Activated naive CD4-positive, alpha-beta T cell treated with anti-CD3 and anti-CD28 coated beads for 36 hours (primary cell): ENCODE measurements around the gene SETD1A. TPM values are rescaled to one million over a fixed set of nuclear protein-coding genes. Genes with fewer than 3 reads are reported as not detected.

Source experiments
- CTCF ChIA-PET: fragments of 350-600 bp; sonication (Branson Sonifier 250); formaldehyde crosslinking; loops from one replicate; lab custom pipeline; 2021; ENCODE audit warnings: antibody characterized with exemption; lab: Charles Lee
- DNase-seq: peaks from one replicate; pipeline ENCODE4 v3.0.0-alpha.2; 2020
- H3K27ac Mint-ChIP-seq: one replicate; pipeline ENCODE4 v1.8.0; 2021; ENCODE audit warnings: mild to moderate bottlenecking, mixed read lengths
- H3K27me3 Mint-ChIP-seq: one replicate; pipeline ENCODE4 v1.8.0; 2021; ENCODE audit warnings: low read depth, mixed read lengths
- H3K36me3 Mint-ChIP-seq: one replicate; pipeline ENCODE4 v1.8.0; 2021; ENCODE audit warnings: low read depth, mixed read lengths
- H3K4me1 Mint-ChIP-seq: one replicate; pipeline ENCODE4 v1.8.0; 2021; ENCODE audit warnings: low read depth, mixed read lengths
- H3K4me3 Mint-ChIP-seq: one replicate; pipeline ENCODE4 v1.8.0; 2021; ENCODE audit warnings: mild to moderate bottlenecking, moderate library complexity, mixed read lengths
- H3K9me3 Mint-ChIP-seq: one replicate; pipeline ENCODE4 v1.8.0; 2021; ENCODE audit warnings: mixed read lengths
- intact Hi-C: fragments of 100-400 bp; cut with micrococcal nuclease; formaldehyde crosslinking; loops from one replicate; pipeline ENCODE4 v1.15.1; 2023
- total RNA-seq, 2 experiments: library from RNA; stranded (reverse); gene quantifications; one replicate each; pipeline ENCODE4 v1.2.3, GENCODE V29; 2021

SETD1A gene
- total RNA-seq, 2 experiments from 2014 or later = 14.3 to 14.6 TPM

DNA sequence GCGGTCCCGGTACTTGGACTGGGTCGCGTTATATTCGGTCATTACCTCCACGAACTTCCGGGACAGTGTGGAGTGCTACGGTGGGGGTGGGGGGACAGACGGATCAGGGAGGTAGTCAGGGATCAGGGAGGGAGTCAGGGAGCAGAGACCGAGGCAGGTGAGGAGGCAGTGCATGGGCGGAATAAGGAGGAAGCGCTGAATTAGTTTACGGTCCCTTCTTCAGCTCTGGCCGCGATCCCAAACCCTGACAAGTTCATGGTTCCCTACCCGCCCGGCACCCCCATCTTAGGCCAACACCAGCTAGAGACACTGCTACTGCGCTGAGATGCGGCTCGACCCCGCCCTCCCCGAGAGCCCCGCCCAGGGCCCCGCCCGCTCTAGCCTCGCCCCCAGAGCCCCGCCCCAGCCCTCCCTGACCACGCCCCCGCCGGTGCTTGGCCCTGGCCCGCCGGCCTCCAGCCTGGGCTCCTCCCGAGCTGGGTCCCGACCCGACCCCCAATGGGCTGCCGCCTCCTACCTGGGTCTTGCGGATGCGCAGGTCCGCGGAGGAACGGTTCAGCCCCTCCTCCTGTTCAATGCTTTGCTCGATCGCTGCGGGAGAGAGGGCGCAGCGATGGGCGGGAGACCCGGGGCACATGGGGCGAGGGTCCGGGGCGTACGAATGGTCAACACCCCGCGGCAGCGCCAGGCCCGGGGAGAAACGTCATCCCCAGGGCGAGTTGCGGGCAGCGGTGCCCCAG is 39.6 kb downstream of the SETD1A start:
- Mint-ChIP-seq H3K27ac (no peak overlapping the region), H3K4me3 (peak overlapping the region; percentile 73), H3K4me1 (peaks cover 11% of the 10 kb centered on the region), H3K36me3 (no peaks in the 10 kb centered on the region), H3K27me3 (no peaks in the 10 kb centered on the region), H3K9me3 (no peaks in the 10 kb centered on the region)
- intact Hi-C loops = loop anchor here (1.0 to 5.0 kb wide), 3 partner anchors 36 to 460 kb away; partner anchors contain the start of genes ARMC5 and STX4
- peak; percentile 86 for DNase-seq
- CTCF ChIA-PET = interaction anchor here (1.3 to 2.4 kb wide), 2 partner anchors 11 to 13 kb away, joined by 3 to 12 read pairs; partner anchors contain the start of gene HSD3B7

DNA sequence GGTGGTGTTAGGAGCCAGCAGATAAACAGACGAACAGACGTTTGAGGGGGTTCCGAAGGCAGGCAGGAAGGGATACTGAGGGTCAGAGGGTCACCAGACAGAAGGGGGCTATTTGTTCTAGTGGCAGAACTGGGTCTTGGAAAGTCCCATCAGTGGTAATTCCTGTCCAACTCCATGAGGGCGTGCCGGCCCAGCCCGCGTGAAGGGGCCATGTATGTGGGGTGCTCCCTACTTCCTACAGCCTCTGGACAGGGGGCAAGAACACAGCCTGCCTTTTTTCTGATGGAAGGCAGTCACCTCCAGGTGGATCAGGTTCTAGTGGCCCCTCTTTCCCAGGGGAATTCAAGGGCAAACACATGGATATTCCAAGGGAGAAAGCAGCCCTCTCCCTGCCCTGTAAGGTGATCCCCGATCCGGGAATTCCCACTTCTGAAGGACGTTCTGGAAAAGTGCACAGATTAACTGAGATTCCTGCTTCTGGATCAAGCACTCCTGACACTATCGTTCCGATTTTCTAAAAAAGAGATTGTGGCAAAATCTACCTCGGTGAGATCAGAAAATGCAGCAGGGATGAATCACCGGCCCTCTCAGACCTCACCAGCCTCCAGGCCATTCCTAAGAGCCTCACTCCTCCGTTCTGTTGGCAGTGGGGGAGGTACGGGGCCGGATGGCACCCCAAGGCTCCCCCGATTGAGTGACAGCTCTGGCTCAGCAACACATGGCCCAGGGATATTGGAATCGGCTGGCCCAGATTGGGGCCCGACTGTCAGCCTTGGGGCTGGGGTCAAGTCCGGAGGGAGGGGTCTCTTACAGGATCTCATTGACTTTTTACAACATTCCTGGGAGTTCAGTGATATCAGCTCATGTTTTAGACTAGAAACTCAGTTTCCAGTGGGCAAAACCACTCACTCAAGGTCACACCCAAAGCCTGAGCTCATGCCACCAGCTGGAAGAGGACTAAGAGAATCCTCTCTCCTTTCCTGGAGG is 40.5 kb downstream of the SETD1A start:
- Mint-ChIP-seq H3K4me3 (peak overlapping the region; percentile 49), H3K27ac (no peak overlapping the region), H3K4me1 (peaks cover 11% of the 10 kb centered on the region), H3K36me3 (no peaks in the 10 kb centered on the region), H3K9me3 (no peaks in the 10 kb centered on the region), H3K27me3 (no peaks in the 10 kb centered on the region)
- CTCF ChIA-PET = interaction anchor here (2.4 kb wide), 1 partner anchor 14 kb away, joined by 12 read pairs; the partner anchor contains the start of gene HSD3B7
- no peak for DNase-seq
- intact Hi-C loops = loop anchor here (1.0 to 5.0 kb wide), 3 partner anchors 35 to 459 kb away; partner anchors contain the start of genes ARMC5 and STX4

DNA sequence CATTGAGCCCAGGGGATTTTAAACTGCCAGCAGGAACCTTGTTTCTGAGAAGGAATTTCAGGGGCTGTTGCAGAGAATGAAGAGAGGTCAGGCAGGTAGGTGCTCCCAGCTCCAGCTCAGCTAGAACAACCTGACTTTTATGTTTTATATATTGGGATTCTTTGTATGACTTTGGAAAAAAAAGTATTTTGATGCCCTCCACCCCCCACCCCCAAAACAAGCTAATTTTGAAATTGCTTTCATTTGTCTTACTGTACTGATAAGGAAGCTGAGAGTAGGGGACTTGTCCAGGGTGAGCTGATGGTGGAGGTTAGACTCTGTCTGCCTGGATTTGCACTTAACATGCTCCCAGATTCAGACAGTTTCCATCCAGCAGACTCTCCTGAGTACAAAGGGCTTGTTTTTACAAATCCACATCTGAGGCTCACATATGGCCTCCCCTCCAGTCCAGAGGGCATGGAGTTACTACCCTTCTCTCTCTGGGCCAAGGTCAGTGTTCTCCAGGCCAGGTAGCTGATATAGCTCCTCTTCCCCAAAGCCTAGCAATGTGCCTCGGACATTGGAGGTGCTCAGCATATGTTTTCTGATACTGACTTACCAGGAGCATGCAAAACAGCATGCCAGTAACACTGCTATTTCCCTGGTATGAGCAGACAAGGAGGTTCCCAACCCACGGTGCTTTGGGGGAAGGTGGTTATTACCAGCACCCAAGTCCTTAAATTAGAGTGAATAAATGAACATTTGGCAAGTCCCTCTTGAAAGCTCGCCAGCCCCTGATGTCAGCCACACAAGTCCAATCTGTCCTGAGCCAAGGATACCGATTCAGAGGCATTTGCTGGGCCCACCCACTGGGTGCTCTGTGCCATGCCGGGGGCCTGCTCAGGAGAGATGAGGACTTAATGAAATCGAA is 41.6 kb downstream of the SETD1A start:
- CTCF ChIA-PET = interaction anchor here (2.4 kb wide), 1 partner anchor 15 kb away, joined by 12 read pairs; the partner anchor contains the start of gene HSD3B7
- H3K4me3 Mint-ChIP-seq = no peak overlapping the region
- H3K9me3 Mint-ChIP-seq = no peaks in the 10 kb centered on the region
- H3K36me3 Mint-ChIP-seq = no peaks in the 10 kb centered on the region
- H3K27me3 Mint-ChIP-seq = no peaks in the 10 kb centered on the region
- no peak for DNase-seq
- H3K4me1 Mint-ChIP-seq = peaks cover 11% of the 10 kb centered on the region
- no peak overlapping the region for H3K27ac Mint-ChIP-seq
- intact Hi-C loops = loop anchor here (5.0 kb wide), 1 partner anchor 458 kb away; the partner anchor contains the start of gene ARMC5

DNA sequence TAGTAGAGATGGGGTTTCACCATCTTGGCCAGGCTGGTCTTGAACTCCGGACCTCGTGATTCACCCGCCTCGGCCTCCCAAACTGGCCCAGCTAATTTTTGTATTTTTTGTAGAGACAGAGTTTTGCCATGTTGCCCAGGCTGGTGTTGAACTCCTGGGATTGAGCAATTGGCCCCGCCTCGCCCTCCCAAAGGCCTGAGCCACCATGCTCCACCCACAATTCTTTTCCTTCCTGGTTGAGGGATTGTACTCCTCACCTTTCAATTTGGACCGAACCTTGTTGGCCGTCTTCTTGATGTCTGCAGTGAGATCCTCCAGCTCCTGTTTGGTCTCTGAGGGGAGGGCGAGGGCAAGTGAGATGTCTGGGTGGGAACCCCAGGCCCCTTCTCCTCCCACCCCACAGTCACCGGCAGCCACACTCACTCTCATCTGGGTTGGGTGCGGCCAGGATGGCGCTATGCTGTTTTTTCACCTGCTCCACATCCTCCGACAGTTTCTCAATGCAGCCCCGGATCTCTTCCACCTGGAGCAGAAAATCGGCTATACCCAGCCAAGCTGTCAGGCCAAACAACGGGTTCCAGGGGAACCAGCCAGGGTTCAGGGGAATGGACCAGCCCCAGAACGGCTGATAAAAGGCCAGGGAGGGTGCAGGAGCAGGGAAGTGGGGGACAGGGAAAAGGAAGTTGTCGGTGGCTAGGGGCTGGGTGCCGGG is 43.3 kb downstream of the SETD1A start:
- intact Hi-C loops = no loop called here
- H3K36me3 Mint-ChIP-seq = no peaks in the 10 kb centered on the region
- no peak overlapping the region for H3K4me3 Mint-ChIP-seq
- H3K9me3 Mint-ChIP-seq = no peaks in the 10 kb centered on the region
- no peak for DNase-seq
- H3K27me3 Mint-ChIP-seq = no peaks in the 10 kb centered on the region
- peaks cover 8% of the 10 kb centered on the region for H3K4me1 Mint-ChIP-seq
- H3K27ac Mint-ChIP-seq = no peak overlapping the region
- CTCF ChIA-PET = interaction anchor here (0.5 to 1.0 kb wide), 2 partner anchors 100 to 142 kb away, joined by 3 read pairs; no protein-coding TSS in a partner anchor

DNA sequence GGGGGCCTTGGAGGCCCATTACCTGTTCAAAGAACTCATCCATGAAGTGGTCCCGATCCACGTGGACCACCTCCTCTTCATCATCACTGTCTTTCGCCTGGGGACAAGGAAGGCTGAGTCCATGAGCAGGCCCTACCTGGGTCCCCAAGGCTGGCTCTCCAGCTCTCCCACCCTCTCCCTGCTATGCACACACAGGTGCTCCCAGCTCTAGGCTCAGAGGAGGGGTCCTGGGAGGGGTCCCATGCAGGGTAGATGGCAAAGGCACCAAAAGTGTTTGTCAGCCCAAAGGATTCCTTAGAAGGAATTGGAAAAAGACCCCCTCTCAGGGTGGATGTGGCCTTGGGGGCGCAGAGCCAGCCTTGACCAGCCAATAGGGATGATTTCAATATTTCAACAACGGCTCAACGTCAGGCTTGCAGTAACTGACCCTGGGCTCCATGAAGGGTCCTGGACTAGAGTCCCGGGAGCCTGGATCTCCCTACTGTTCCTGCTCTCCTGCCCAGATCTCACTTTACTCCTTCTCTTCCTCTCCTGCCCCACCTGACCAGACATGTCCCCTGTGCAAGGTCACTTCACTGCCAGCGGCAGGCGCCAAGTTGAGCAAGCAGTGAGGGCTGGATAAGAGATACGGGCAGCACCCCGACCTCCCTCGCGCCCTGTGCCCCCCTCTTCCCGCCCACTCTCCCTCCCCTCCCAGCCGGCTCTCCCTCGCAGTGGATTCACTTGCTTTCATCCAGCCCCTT is 44.1 kb downstream of the SETD1A start:
- H3K27ac Mint-ChIP-seq = no peak overlapping the region
- H3K4me3 Mint-ChIP-seq = no peak overlapping the region
- no peaks in the 10 kb centered on the region for H3K36me3 Mint-ChIP-seq
- H3K9me3 Mint-ChIP-seq = no peaks in the 10 kb centered on the region
- intact Hi-C loops = no loop called here
- peaks cover 3% of the 10 kb centered on the region for H3K4me1 Mint-ChIP-seq
- DNase-seq = no peak
- CTCF ChIA-PET = interaction anchor here (0.5 kb wide), 1 partner anchor 99 kb away, joined by 3 read pairs; no protein-coding TSS in a partner anchor
- H3K27me3 Mint-ChIP-seq = no peaks in the 10 kb centered on the region

DNA sequence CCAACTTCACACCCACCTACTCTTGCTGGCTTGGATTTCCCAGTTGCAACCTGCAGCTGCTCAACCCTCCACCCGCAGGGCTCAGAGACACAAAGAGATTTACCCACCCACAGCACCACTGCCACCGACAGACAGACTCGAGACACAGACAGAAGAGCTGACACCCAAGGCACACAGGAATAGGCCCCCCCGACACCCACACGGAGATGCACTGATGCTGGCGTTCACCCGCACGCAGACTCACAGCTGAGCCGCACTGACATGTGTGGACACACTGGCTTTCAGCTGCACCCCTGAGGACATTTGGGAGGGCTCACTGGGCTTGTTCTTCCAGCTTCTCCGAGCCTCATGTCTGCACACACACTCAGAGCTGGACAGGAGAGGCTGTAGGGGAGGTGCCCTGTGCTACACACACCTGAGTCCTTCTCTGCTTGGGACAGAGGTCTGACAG is 44.7 kb downstream of the SETD1A start:
- intact Hi-C loops = no loop called here
- H3K27ac Mint-ChIP-seq = no peak overlapping the region
- H3K36me3 Mint-ChIP-seq = no peaks in the 10 kb centered on the region
- no peaks in the 10 kb centered on the region for H3K4me1 Mint-ChIP-seq
- DNase-seq = no peak
- no peak overlapping the region for H3K4me3 Mint-ChIP-seq
- no peaks in the 10 kb centered on the region for H3K27me3 Mint-ChIP-seq
- no peaks in the 10 kb centered on the region for H3K9me3 Mint-ChIP-seq
- CTCF ChIA-PET = no interaction called here

DNA sequence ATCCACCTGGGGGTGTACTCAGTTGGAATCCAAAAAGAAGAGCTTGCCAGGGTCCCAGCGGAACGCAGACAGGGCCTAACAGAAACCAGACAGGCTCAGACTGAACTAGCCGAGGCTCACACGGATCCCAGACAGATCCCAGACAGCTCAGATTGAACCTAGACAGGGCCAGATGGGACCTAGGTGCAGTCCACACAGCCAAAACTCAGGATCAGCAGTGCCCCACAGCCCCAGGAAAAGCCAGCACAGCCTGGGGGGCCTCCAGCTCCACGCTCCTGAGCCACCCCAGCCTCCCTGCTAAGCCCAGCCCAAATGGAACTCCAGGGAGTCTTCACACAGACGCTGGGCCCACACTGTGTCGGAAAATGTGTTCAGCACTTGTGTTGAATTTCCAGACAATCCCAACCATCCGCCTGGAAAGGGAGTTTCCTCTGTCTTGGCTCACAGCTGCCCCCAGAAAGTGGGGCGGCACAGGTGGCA is 45.3 kb downstream of the SETD1A start:
- CTCF ChIA-PET = no interaction called here
- no peak for DNase-seq
- H3K4me1 Mint-ChIP-seq = no peaks in the 10 kb centered on the region
- H3K4me3 Mint-ChIP-seq = no peak overlapping the region
- H3K27ac Mint-ChIP-seq = no peak overlapping the region
- intact Hi-C loops = no loop called here
- no peaks in the 10 kb centered on the region for H3K27me3 Mint-ChIP-seq
- no peaks in the 10 kb centered on the region for H3K9me3 Mint-ChIP-seq
- no peaks in the 10 kb centered on the region for H3K36me3 Mint-ChIP-seq

DNA sequence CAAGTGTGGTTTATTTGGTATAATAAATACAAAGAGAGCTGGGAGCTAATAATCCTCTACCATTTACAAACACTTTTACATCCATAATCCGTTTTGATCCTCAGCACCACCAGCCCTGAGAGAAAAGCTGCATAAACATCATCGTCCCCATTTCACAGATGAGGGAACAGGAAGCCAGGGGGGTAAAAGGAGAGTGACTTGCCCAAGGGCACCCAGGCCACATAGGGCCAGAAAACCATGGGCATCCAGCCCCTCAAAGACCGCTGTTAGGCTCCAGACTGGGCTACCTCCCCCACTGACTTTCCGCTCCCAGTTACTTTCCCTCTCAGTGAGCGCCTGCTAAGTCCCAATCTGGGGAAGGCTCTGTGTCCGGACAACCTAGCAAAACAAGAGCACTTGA is 46.2 kb downstream of the SETD1A start:
- CTCF ChIA-PET = no interaction called here
- H3K4me3 Mint-ChIP-seq = no peak overlapping the region

DNA sequence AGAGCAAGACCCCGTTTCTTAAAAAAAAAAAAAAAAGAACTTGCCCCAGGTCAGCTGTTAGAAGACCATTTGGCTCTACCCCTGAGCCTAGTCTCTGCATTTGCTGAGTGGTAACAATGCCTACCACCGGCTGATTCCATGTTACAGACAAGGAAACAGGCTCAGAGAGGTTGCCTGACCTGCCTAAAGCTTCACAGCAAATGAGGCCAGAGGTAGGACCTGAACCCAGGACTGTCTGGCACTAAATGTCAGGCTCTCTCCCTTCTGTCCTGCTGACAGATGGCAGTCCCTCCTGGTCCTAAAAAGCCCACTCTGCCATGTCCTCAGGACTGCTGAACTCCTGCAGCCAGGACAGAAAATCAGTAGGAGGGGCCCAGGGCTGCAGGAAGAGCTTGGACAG is 47.1 kb downstream of the SETD1A start:
- Mint-ChIP-seq H3K27ac (no peak overlapping the region), H3K36me3 (no peaks in the 10 kb centered on the region), H3K27me3 (no peaks in the 10 kb centered on the region), H3K4me3 (no peak overlapping the region), H3K4me1 (peaks cover under 1% of the 10 kb centered on the region), H3K9me3 (no peaks in the 10 kb centered on the region)
- intact Hi-C loops = no loop called here
- CTCF ChIA-PET = interaction anchor here (1.6 kb wide), 1 partner anchor 20 kb away, joined by 5 read pairs; the partner anchor contains the start of gene HSD3B7
- DNase-seq = no peak

More for the DNA sequence above, 46.2 kb downstream of the SETD1A start:
- no peaks in the 10 kb centered on the region for H3K9me3 Mint-ChIP-seq
- no peak for DNase-seq
- no peaks in the 10 kb centered on the region for H3K4me1 Mint-ChIP-seq
- H3K36me3 Mint-ChIP-seq = no peaks in the 10 kb centered on the region
- no peaks in the 10 kb centered on the region for H3K27me3 Mint-ChIP-seq
- H3K27ac Mint-ChIP-seq = no peak overlapping the region
- intact Hi-C loops = no loop called here

DNA sequence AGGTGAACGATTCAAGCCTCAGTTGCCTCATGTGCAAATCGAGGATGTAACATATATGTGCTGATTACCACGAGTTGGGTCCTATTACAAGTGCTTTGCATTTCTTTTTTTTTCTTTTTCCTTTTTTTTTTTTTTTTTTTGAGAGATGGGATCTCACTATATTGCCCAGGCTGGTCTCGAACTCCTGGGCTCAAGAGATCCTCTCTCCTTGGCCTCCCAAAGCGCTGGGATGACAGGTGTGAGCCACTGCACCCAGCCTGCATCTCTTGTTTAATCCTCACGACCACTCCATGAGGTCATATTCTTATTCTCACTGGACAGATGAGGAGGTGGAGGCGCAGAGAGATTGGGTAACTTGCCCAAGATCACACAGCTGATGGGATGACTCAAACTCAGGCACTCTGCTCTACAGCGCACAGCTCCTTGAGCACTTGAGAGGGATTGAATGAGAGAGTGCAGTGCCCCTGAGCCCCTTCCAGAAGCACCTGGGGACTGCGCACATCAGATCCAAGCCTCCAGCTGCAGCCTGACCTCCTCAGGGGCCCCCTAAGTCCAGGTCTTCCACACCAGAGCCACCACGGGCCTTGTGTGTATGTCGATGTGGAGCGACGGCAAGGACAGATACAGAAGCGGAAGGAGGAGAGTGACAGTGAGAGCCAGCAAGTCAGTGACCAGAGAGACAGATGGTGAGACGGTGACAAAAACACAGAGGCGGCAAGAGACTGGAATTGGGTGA is 48.0 kb downstream of the SETD1A start:
- no peak for DNase-seq
- H3K4me1 Mint-ChIP-seq = peaks cover 5% of the 10 kb centered on the region
- H3K9me3 Mint-ChIP-seq = no peaks in the 10 kb centered on the region
- no peaks in the 10 kb centered on the region for H3K27me3 Mint-ChIP-seq
- H3K36me3 Mint-ChIP-seq = no peaks in the 10 kb centered on the region
- CTCF ChIA-PET = interaction anchor here (1.6 kb wide), 1 partner anchor 20 kb away, joined by 5 read pairs; the partner anchor contains the start of gene HSD3B7
- H3K27ac Mint-ChIP-seq = no peak overlapping the region
- no peak overlapping the region for H3K4me3 Mint-ChIP-seq
- intact Hi-C loops = no loop called here
